OCI-LY1 (cell line): Measurements from ENCODE around the gene SH2B3.
"Not testable (repeated sequence)": the region's sequence is repeated elsewhere in the genome, so short reads cannot be mapped to it uniquely, and the experiment has no call there.

Source experiments
- H2AFZ ChIP-seq: fragments of 200-600 bp; sonication (generic), shearing (Covaris generic); 2 replicates; pipeline ENCODE4 v1.6.0; 2014; ENCODE audit warnings: antibody characterized with exemption, mild to moderate bottlenecking, low read length
- H3F3A ChIP-seq: fragments of 200-600 bp; sonication (generic), shearing (Covaris generic); 2 replicates; pipeline ENCODE4 v1.6.0; 2014; ENCODE audit warnings: mild to moderate bottlenecking, antibody characterized with exemption, low read length, moderate library complexity; ENCODE audit not compliant: insufficient read depth
- H3K27ac ChIP-seq: fragments of 200-600 bp; sonication (generic); 2 replicates; pipeline ENCODE4 v1.5.1; 2014; ENCODE audit warnings: low read length, mixed run types, mild to moderate bottlenecking, low read depth; ENCODE audit not compliant: poor library complexity, severe bottlenecking
- H3K27me3 ChIP-seq: fragments of 200-600 bp; sonication (generic); 2 replicates; pipeline ENCODE4 v1.6.0; 2014; ENCODE audit warnings: antibody characterized with exemption, mild to moderate bottlenecking, low read length, moderate library complexity; ENCODE audit not compliant: insufficient read depth
- H3K36me3 ChIP-seq: fragments of 200-600 bp; sonication (generic); 2 replicates; pipeline ENCODE4 v1.6.1; 2014; ENCODE audit warnings: mild to moderate bottlenecking, antibody characterized with exemption, low read length, moderate library complexity, mixed read lengths; ENCODE audit not compliant: insufficient read depth
- H3K4me1 ChIP-seq: fragments of 200-600 bp; sonication (generic); 2 replicates; pipeline ENCODE4 v1.5.1; 2014; ENCODE audit warnings: mild to moderate bottlenecking, low read length, moderate library complexity; ENCODE audit not compliant: insufficient read depth, severe bottlenecking
- H3K4me2 ChIP-seq: fragments of 200-600 bp; sonication (generic), shearing (Covaris generic); 2 replicates; pipeline ENCODE4 v1.6.1; 2014; ENCODE audit warnings: low read length
- H3K4me3 ChIP-seq: fragments of 200-600 bp; sonication (generic); 2 replicates; pipeline ENCODE4 v1.5.1; 2014; ENCODE audit warnings: low read length, low read depth, mild to moderate bottlenecking, mixed read lengths; ENCODE audit not compliant: poor library complexity, severe bottlenecking
- H3K79me2 ChIP-seq: fragments of 200-600 bp; shearing (Covaris generic); 2 replicates; pipeline ENCODE4 v1.6.1; 2016; ENCODE audit warnings: mixed run types, low read length, mixed read lengths; ENCODE audit not compliant: insufficient read depth
- H3K9ac ChIP-seq: fragments of 200-600 bp; sonication (generic), shearing (Covaris generic); 2 replicates; pipeline ENCODE4 v1.6.1; 2014; ENCODE audit warnings: mild to moderate bottlenecking, low read length, mixed read lengths
- H3K9me2 ChIP-seq: fragments of 200-600 bp; sonication (generic), shearing (Covaris generic); 2 replicates; pipeline ENCODE4 v1.6.1; 2014; ENCODE audit warnings: low read depth, mild to moderate bottlenecking, low read length, mixed read lengths
- H3K9me3 ChIP-seq: fragments of 200-600 bp; shearing (Covaris generic); 2 replicates; pipeline ENCODE4 v1.6.1; 2014; ENCODE audit warnings: low read length, mixed read lengths
- H4K20me1 ChIP-seq: fragments of 200-600 bp; sonication (generic), shearing (Covaris generic); 2 replicates; pipeline ENCODE4 v1.6.0; 2016; ENCODE audit warnings: mild to moderate bottlenecking, low read length; ENCODE audit not compliant: insufficient read depth
- EZH2 ChIP-seq: fragments of 200-600 bp; sonication (generic), shearing (Covaris generic); IDR thresholded peaks from 2 replicates; pipeline ENCODE4 v1.8.0; 2017; ENCODE audit warnings: borderline replicate concordance, mixed run types, mild to moderate bottlenecking, antibody characterized with exemption, low read length, moderate library complexity, mixed read lengths
- TF ChIP-seq, protein P1 (sequence below): fragments of 200-600 bp; sonication (generic), shearing (Covaris generic); IDR thresholded peaks from 2 replicates; pipeline ENCODE4 v1.5.1; 2017; ENCODE audit warnings: mild to moderate bottlenecking, antibody characterized with exemption, low read length, moderate library complexity, mixed read lengths

Gene SH2B3

DNA sequence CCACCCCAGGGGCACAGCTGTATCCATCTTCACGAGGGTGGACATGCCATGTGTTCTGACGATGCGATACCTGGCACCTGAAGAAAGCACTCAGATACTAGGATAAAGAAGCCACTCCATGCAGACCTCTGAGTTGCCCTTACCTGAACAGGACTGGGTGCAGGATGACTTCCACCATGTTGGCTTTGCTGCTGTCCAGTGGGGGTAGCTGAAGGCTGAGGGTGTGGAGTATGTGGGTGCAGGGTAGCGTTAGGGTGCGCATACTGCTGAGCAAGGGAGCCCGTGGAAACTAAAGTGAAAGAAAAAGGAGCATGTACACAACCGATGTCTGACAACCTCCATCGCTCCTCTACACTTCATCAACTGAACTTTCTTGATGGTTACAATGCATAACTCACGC, 51.3 kb downstream of the SH2B3 start:
- H3K27me3 ChIP-seq, result no peaks in the 10 kb centered on the region
- H3K9ac ChIP-seq, result no peak overlapping the region
- no peaks in the 10 kb centered on the region for H3K4me1 ChIP-seq
- H3K9me2 ChIP-seq, result no peaks in the 10 kb centered on the region
- no peaks in the 10 kb centered on the region for H3F3A ChIP-seq
- H3K27ac ChIP-seq, result no peak overlapping the region
- H3K4me2 ChIP-seq, result no peak overlapping the region
- no peak overlapping the region for H2AFZ ChIP-seq
- TF ChIP-seq EZH2, result no peak
- TF ChIP-seq, protein P1, sequence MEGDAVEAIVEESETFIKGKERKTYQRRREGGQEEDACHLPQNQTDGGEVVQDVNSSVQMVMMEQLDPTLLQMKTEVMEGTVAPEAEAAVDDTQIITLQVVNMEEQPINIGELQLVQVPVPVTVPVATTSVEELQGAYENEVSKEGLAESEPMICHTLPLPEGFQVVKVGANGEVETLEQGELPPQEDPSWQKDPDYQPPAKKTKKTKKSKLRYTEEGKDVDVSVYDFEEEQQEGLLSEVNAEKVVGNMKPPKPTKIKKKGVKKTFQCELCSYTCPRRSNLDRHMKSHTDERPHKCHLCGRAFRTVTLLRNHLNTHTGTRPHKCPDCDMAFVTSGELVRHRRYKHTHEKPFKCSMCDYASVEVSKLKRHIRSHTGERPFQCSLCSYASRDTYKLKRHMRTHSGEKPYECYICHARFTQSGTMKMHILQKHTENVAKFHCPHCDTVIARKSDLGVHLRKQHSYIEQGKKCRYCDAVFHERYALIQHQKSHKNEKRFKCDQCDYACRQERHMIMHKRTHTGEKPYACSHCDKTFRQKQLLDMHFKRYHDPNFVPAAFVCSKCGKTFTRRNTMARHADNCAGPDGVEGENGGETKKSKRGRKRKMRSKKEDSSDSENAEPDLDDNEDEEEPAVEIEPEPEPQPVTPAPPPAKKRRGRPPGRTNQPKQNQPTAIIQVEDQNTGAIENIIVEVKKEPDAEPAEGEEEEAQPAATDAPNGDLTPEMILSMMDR, result no peak
- H3K79me2 ChIP-seq, result no peaks in the 10 kb centered on the region
- peaks cover 29% of the 10 kb centered on the region for H3K36me3 ChIP-seq
- H3K9me3 ChIP-seq, result no peaks in the 10 kb centered on the region
- no peak overlapping the region for H3K4me3 ChIP-seq
- H4K20me1 ChIP-seq, result no peaks in the 10 kb centered on the region

DNA sequence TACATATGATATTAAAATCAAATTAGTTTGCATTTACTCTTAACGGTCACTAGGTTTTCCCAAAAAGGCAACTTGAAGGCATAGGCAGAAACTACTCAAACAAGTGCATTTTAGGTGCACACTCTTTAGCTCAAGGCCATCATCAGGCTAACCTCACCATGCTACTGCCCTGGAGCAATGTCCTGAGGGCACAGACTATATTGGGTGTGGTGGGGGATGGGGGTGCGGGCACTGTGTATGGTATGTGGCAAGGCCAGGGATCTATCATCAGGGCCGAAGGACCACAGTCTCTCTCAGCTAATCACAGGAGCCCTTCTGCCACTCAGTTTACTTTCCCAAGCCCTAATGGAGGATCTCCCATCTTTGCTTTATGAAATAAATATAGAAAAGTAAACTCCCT, 51.9 kb downstream of the SH2B3 start:
- H2AFZ ChIP-seq, result no peak overlapping the region
- no peak for TF ChIP-seq EZH2
- TF ChIP-seq, protein P1, result no peak
- H3K79me2 ChIP-seq, result no peaks in the 10 kb centered on the region

DNA sequence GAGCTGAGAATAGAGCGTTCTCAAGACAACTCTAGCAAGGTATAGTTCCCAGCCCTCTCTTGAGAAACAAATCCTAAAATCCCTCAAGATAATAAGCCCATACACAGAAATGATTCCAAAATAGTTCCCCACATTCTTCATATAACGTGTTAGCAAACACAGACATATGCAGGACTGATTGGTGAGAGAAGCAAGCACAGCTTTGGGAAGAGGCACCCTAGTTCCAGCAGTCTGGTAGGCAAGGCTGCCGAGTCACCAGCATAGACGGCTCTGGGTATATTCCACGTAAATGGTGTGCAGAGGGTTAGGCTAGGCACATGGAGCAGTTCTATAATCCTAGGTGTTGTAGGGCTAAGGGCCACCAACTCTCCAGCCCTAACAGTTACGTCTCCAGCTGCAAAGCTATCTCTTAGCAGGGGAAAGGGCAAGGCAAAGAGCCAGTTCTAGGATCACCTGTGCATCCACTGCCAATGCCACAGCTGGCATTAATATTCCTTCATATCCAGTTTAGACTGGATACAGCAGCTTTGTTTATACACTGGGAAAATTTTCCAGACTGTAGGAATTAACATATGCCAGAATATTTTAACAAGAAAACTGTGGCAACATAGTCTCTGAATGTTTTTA, 52.9 kb downstream of the SH2B3 start:
- TF ChIP-seq, protein P1, result no peak
- no peak for TF ChIP-seq EZH2
- Histone ChIP-seq H3K4me3 (no peak overlapping the region), H3K9me2 (no peaks in the 10 kb centered on the region), H3K36me3 (peaks cover 23% of the 10 kb centered on the region), H2AFZ (no peak overlapping the region), H3K27ac (no peak overlapping the region), H3K4me2 (no peak overlapping the region), H3K4me1 (no peaks in the 10 kb centered on the region), H3K79me2 (no peaks in the 10 kb centered on the region), H3K9me3 (no peaks in the 10 kb centered on the region), H4K20me1 (no peaks in the 10 kb centered on the region), H3K9ac (no peak overlapping the region), H3K27me3 (no peaks in the 10 kb centered on the region), H3F3A (no peaks in the 10 kb centered on the region)

More for the DNA sequence above, 51.9 kb downstream of the SH2B3 start:
- H3K9me2 ChIP-seq, result no peaks in the 10 kb centered on the region
- no peaks in the 10 kb centered on the region for H3K4me1 ChIP-seq
- H3F3A ChIP-seq, result no peaks in the 10 kb centered on the region
- no peaks in the 10 kb centered on the region for H3K9me3 ChIP-seq
- no peak overlapping the region for H3K9ac ChIP-seq
- H3K4me2 ChIP-seq, result no peak overlapping the region
- no peak overlapping the region for H3K4me3 ChIP-seq
- H3K27me3 ChIP-seq, result no peaks in the 10 kb centered on the region
- peaks cover 29% of the 10 kb centered on the region for H3K36me3 ChIP-seq
- no peaks in the 10 kb centered on the region for H4K20me1 ChIP-seq
- no peak overlapping the region for H3K27ac ChIP-seq

DNA sequence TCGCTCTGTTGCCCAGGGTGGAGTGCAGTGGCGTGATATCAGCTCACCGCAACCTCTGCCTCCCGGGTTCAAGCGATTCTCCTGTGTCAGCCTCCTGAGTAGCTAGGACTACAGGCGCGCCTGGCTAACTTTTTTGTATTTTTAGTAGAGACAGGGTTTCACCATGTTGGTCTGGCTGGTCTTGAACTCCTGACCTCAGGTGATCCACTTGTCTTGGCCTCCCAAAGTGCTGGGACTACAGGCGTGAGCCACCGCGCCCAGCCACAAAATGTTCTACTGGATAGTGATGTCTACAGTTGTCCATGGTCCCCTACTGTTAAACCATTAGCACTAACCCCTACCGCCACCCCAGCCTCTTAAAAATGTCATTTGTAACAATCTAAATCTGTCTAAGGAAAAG, 54.4 kb downstream of the SH2B3 start:
- H3K9me3 ChIP-seq, H3K4me2 ChIP-seq, H3F3A ChIP-seq, H3K4me3 ChIP-seq, H2AFZ ChIP-seq, H3K27ac ChIP-seq, H3K27me3 ChIP-seq, H4K20me1 ChIP-seq, H3K79me2 ChIP-seq, H3K4me1 ChIP-seq, H3K9ac ChIP-seq, H3K9me2 ChIP-seq: not testable (repeated sequence)
- peaks cover 18% of the 10 kb centered on the region for H3K36me3 ChIP-seq
